HepG2 (cell line): Measurements from ENCODE around the gene NRN1L. TPM values are rescaled to one million over a fixed set of nuclear protein-coding genes. Genes with fewer than 3 reads are reported as not detected.

Source experiments
- ATAC-seq: fragments of 200-7000 bp; cut with Tn5 transposase; 3 replicates; pipeline ENCODE4 v1.9.1; 2020; ENCODE audit warnings: mild to moderate bottlenecking, moderate library complexity
- BruUV-seq: library from RNA; stranded (reverse); fragments of 400-500 nt; replicated peaks from 2 replicates; lab custom pipeline; 2021; lab: Mats Ljungman, UMichigan
- CTCF ChIA-PET: fragments of 300-600 bp; formaldehyde crosslinking; extraction: SDS; loops from one replicate; lab custom pipeline; 2021; ENCODE audit warnings: low total read pairs, inconsistent platforms, low intra/inter-chr PET ratio; lab: Yijun Ruan, JAX
- POLR2A ChIA-PET: fragments of 350-600 bp; sonication (Branson Sonifier 250); formaldehyde crosslinking; loops from one replicate; lab custom pipeline; 2020; ENCODE audit warnings: antibody characterized with exemption, inconsistent platforms; lab: Yijun Ruan, JAX
- DNase-seq: peaks from one replicate; pipeline ENCODE4 v3.0.0-alpha.2; 2015; ENCODE audit warnings: low spot score
- FAIRE-seq: peaks from 3 replicates; lab custom pipeline; 2011; peaks lifted over from hg19 to GRCh38; lab: Jason Lieb, UNC
- H2AFZ ChIP-seq: one replicate; pipeline ENCODE4 v1.6.1; 2011; ENCODE audit warnings: low read length, inconsistent platforms
- H3K27ac ChIP-seq: fragments of 300-600 bp; 3 replicates; pipeline ENCODE4 v1.8.0; 2011; ENCODE audit warnings: mixed run types, mild to moderate bottlenecking, mixed read lengths, low read length, inconsistent platforms; ENCODE audit not compliant: insufficient read depth; ENCODE audit errors: extremely low read length
- H3K27me3 ChIP-seq, 2 experiments: fragments of 200-600 bp in 1 of 2; 2 replicates in 1 of 2; 3 replicates in 1 of 2; pipeline versions ENCODE4 v1.6.0 to v1.8.0; 2011; ENCODE audit warnings: low read length in 2 of 2, mild to moderate bottlenecking in 2 of 2, moderate library complexity in 2 of 2, inconsistent platforms in 1 of 2; ENCODE audit not compliant: insufficient read depth in 2 of 2, control insufficient read depth in 1 of 2
- H3K36me3 ChIP-seq, 2 experiments: fragments of 200-600 bp in 1 of 2; replicated peaks in 1 of 2; 2 replicates in 1 of 2; 3 replicates in 1 of 2; pipeline versions ENCODE4 v1.5.1 to v1.8.0; 2011; ENCODE audit warnings: low read length in 2 of 2, inconsistent platforms in 1 of 2; ENCODE audit not compliant: insufficient read depth in 2 of 2, control insufficient read depth in 1 of 2
- H3K4me1 ChIP-seq: 2 replicates; pipeline ENCODE4 v1.5.1; 2012; ENCODE audit warnings: low read length, inconsistent platforms; ENCODE audit not compliant: insufficient read depth
- H3K4me2 ChIP-seq: 2 replicates; pipeline ENCODE4 v1.6.0; 2011; ENCODE audit warnings: low read depth, low read length, inconsistent platforms
- H3K4me3 ChIP-seq, 3 experiments: fragments of 200-600 bp in 1 of 3; sonication (generic), shearing (Covaris generic) in 1 of 3; replicated peaks in 1 of 3; 2 replicates each; pipeline ENCODE4 v1.5.1; 2011 to 2016; ENCODE audit warnings: low read length in 3 of 3, inconsistent platforms in 2 of 3, low read depth in 2 of 3, mild to moderate bottlenecking in 2 of 3, control low read depth in 1 of 3, mixed read lengths in 1 of 3; ENCODE audit not compliant: insufficient read depth in 1 of 3
- H3K79me2 ChIP-seq: one replicate; pipeline ENCODE4 v1.6.1; 2011; ENCODE audit warnings: low read length, inconsistent platforms; ENCODE audit not compliant: insufficient read depth
- H3K9ac ChIP-seq: 2 replicates; pipeline ENCODE4 v1.6.0; 2011; ENCODE audit warnings: mild to moderate bottlenecking, low read depth, low read length, inconsistent platforms; ENCODE audit not compliant: insufficient read depth
- H3K9me3 ChIP-seq: 2 replicates; pipeline ENCODE4 v1.5.1; 2012; ENCODE audit warnings: mild to moderate bottlenecking, low read length
- H4K20me1 ChIP-seq: 2 replicates; pipeline ENCODE4 v1.6.0; 2011; ENCODE audit warnings: inconsistent platforms, mild to moderate bottlenecking, low read length, moderate library complexity; ENCODE audit not compliant: insufficient read depth
- ATF2 ChIP-seq: sonication (generic); formaldehyde crosslinking; IDR thresholded peaks from 2 replicates; pipeline ENCODE4 v1.4.0; 2020; ENCODE audit warnings: missing genetic modification reagents
- FOXC1 ChIP-seq: sonication (generic); formaldehyde crosslinking; IDR thresholded peaks from 2 replicates; pipeline ENCODE4 v1.8.0; 2022; ENCODE audit warnings: mild to moderate bottlenecking, missing genetic modification reagents, borderline replicate concordance
- HIC2 ChIP-seq: sonication (generic); formaldehyde crosslinking; IDR thresholded peaks from 2 replicates; pipeline ENCODE4 v1.9.0; 2022; ENCODE audit warnings: low read depth, missing genetic modification reagents
- NFKB2 ChIP-seq: sonication (generic); formaldehyde crosslinking; IDR thresholded peaks from 2 replicates; pipeline ENCODE4 v1.4.0; 2020; ENCODE audit warnings: missing genetic modification reagents, borderline replicate concordance
- RCOR2 ChIP-seq: IDR thresholded peaks from 2 replicates; pipeline ENCODE4 v1.6.1; 2016; ENCODE audit warnings: missing biosample characterization, missing genetic modification reagents
- RNF2 ChIP-seq: fragments of 450-650 bp; conservative IDR thresholded peaks from 2 replicates; pipeline ENCODE4 v1.6.1; 2016; ENCODE audit warnings: low read depth
- SMARCE1 ChIP-seq: fragments of 450-650 bp; IDR thresholded peaks from 2 replicates; pipeline ENCODE4 v1.6.1; 2017; ENCODE audit warnings: borderline replicate concordance
- SP4 ChIP-seq: sonication (generic); formaldehyde crosslinking; IDR thresholded peaks from 2 replicates; pipeline ENCODE4 v1.8.1; 2023; ENCODE audit warnings: mild to moderate bottlenecking, missing genetic modification reagents
- ZHX2 ChIP-seq, 2 experiments: sonication (generic) in 1 of 2; formaldehyde crosslinking in 1 of 2; IDR thresholded peaks; 2 replicates each; pipeline versions ENCODE4 v1.6.1 to v1.9.0; 2014 to 2022; ENCODE audit warnings: antibody characterized with exemption in 1 of 2, borderline replicate concordance in 1 of 2, inconsistent platforms in 1 of 2, low read depth in 1 of 2, missing genetic modification reagents in 1 of 2
- ZNF121 ChIP-seq: sonication (generic); formaldehyde crosslinking; IDR thresholded peaks from 2 replicates; pipeline ENCODE4 v1.5.0; 2020; ENCODE audit warnings: mild to moderate bottlenecking, missing genetic modification reagents
- ZNF224 ChIP-seq: sonication (generic); formaldehyde crosslinking; IDR thresholded peaks from 2 replicates; pipeline ENCODE4 v1.5.0; 2020; ENCODE audit warnings: mild to moderate bottlenecking, missing genetic modification reagents
- ZNF251 ChIP-seq: sonication (generic); formaldehyde crosslinking; IDR thresholded peaks from 2 replicates; pipeline ENCODE4 v1.9.0; 2021; ENCODE audit warnings: mild to moderate bottlenecking, missing genetic modification reagents
- ZNF326 ChIP-seq: sonication (generic); formaldehyde crosslinking; IDR thresholded peaks from 2 replicates; pipeline ENCODE4 v1.4.0; 2020; ENCODE audit warnings: missing genetic modification reagents, borderline replicate concordance
- ZNF740 ChIP-seq: sonication (generic); formaldehyde crosslinking; IDR thresholded peaks from 2 replicates; pipeline ENCODE4 v1.4.0; 2020; ENCODE audit warnings: missing genetic modification reagents
- ZNF782 ChIP-seq: sonication (generic); formaldehyde crosslinking; IDR thresholded peaks from 2 replicates; pipeline ENCODE4 v1.4.0; 2020; ENCODE audit warnings: missing genetic modification reagents, mild to moderate bottlenecking, borderline replicate concordance
- WGBS: methylation state at CpG from one replicate; pipeline ENCODE4 v1.1.6; 2017; ENCODE audit warnings: low lambda C conversion rate; 5-methylcytosine and 5-hydroxymethylcytosine counted together
- in situ Hi-C: cut with HindIII; loops from 2 replicates; pipeline ENCODE4 v1.10.0; 2017; ENCODE audit warnings: low pct_unique_long_range_greater_than_20kb; ENCODE audit not compliant: extremely low pct_ligation_motif_present
- intact Hi-C: fragments of 100-400 bp; cut with micrococcal nuclease; formaldehyde crosslinking; loops from one replicate; pipeline ENCODE4 v1.10.0; 2022; ENCODE audit not compliant: unreplicated experiment
- polyA plus RNA-seq, 8 experiments: library from polyadenylated mRNA; depleted of rRNA in 3 of 8; stranded (reverse) in 7 of 8; unstranded in 1 of 8; fragments of >200 nt; fragmentation: Illumina TruSeq in 4 of 8; extraction: Trizol in 4 of 8; gene quantifications; 2 replicates each; pipeline versions ENCODE4 v1.2.1 to v1.2.3, GENCODE V29; 2011 to 2016; ENCODE audit warnings: low read depth in 4 of 8, missing spikeins in 1 of 8, mixed read lengths in 1 of 8; ENCODE audit not compliant: insufficient read depth in 1 of 8
- total RNA-seq, 5 experiments: library from RNA; depleted of rRNA; stranded (reverse); fragments of >200 nt; fragmentation: Illumina TruSeq; extraction: Trizol; gene quantifications; 2 replicates each; pipeline ENCODE4 v1.2.3, GENCODE V29; 2016; ENCODE audit warnings: low read depth in 1 of 5

NRN1L gene
- total and polyA plus RNA-seq, 2 of the 13 experiments (the other 11 are each of a cell fraction or from before 2014, with no cell fraction given), result 0.53 to 1.2 TPM

GRCh38 chr16:67853670-67854069, 31.0 kb upstream of the NRN1L start:
- H3K79me2 ChIP-seq, result peaks cover 88% of the 10 kb centered on the region
- FAIRE-seq (no peak), DNase-seq (no peak), ATAC-seq (no peak)
- H3K27me3 ChIP-seq, result no peaks in the 10 kb centered on the region
- no peaks in the 10 kb centered on the region for H3K9me3 ChIP-seq
- CTCF ChIA-PET, result no interaction called here
- peaks cover 62% of the 10 kb centered on the region for H3K4me1 ChIP-seq
- 96% methylated on average over 3 of the region's 3 CpGs for WGBS
- intact Hi-C loops (no loop called here), in situ Hi-C loops (no loop called here)
- H3K27ac ChIP-seq, result no peak overlapping the region
- H4K20me1 ChIP-seq, result peaks cover 55% of the 10 kb centered on the region
- H3K36me3 ChIP-seq, result peaks cover 0 to 17% of the 10 kb centered on the region in 2 experiments; a peak in 3 of 5 replicates
- POLR2A ChIA-PET, result no interaction called here
- BruUV-seq, result no TSS peak
- no peak overlapping the region for H3K4me3 ChIP-seq
- H2AFZ ChIP-seq, result no peak overlapping the region
- H3K4me2 ChIP-seq, result no peak overlapping the region
- H3K9ac ChIP-seq, result no peak overlapping the region
- TF ChIP-seq ATF2 (CRISPR knock-in tag) (no peak), ZNF121 (CRISPR knock-in tag) (peak; percentile 61; the same call in 1 of the 2 replicates), SMARCE1 (no peak), ZNF326 (CRISPR knock-in tag) (no peak), NFKB2 (CRISPR knock-in tag) (0 out of 2 replicates have a peak, but pooled peaks have one; percentile 27), FOXC1 (CRISPR knock-in tag) (no peak), RNF2 (no peak), RCOR2 (CRISPR knock-in tag) (no peak), HIC2 (CRISPR knock-in tag) (no peak), ZNF251 (CRISPR knock-in tag) (no peak), ZNF782 (CRISPR knock-in tag) (no peak), ZHX2 (IDR thresholded peaks at IDR 0.05; ENCODE audit: low read depth) (no peak), ZHX2 (CRISPR knock-in tag; IDR thresholded peaks at IDR 0.05; ENCODE audit: borderline replicate concordance) (no peak), ZNF224 (no peak), SP4 (CRISPR knock-in tag) (no peak), ZNF740 (CRISPR knock-in tag) (no peak)
